HepG2 (cell line): ENCODE results near the gene SLC6A8. TPM values are rescaled to one million over a fixed set of nuclear protein-coding genes. Genes with fewer than 3 reads are reported as not detected.

Experiments used
- AGO2 ChIP-seq: fragments of 200-400 bp; formaldehyde crosslinking; optimal IDR thresholded peaks from 2 replicates; pipeline ENCODE3; 2017; ENCODE audit warnings: mild to moderate bottlenecking, low read depth, low read length, moderate library complexity
- BRD4 ChIP-seq: sonication (generic); formaldehyde crosslinking; IDR thresholded peaks from 2 replicates; pipeline ENCODE4 v1.4.0; 2020; ENCODE audit warnings: missing genetic modification reagents
- DR1 ChIP-seq: sonication (generic); formaldehyde crosslinking; IDR thresholded peaks from 2 replicates; pipeline ENCODE4 v1.8.0; 2021; ENCODE audit warnings: mild to moderate bottlenecking, missing genetic modification reagents, inconsistent platforms
- KLF12 ChIP-seq: sonication (generic); formaldehyde crosslinking; IDR thresholded peaks from 2 replicates; pipeline ENCODE4 v1.4.0; 2020; ENCODE audit warnings: missing genetic modification reagents, borderline replicate concordance
- MYC ChIP-seq: sonication (generic); formaldehyde crosslinking; IDR thresholded peaks from 2 replicates; pipeline ENCODE4 v1.9.0; 2021; ENCODE audit warnings: missing genetic modification reagents, borderline replicate concordance
- RARG ChIP-seq: sonication (generic); formaldehyde crosslinking; IDR thresholded peaks from 2 replicates; pipeline ENCODE4 v1.4.0; 2020; ENCODE audit warnings: low read depth, mild to moderate bottlenecking, missing genetic modification reagents
- REPIN1 ChIP-seq: sonication (generic); formaldehyde crosslinking; IDR thresholded peaks from 2 replicates; pipeline ENCODE4 v1.8.0; 2022; ENCODE audit warnings: missing genetic modification reagents, low read depth, mild to moderate bottlenecking, borderline replicate concordance
- RFXAP ChIP-seq: sonication (generic); formaldehyde crosslinking; IDR thresholded peaks from 2 replicates; pipeline ENCODE4 v1.4.0; 2020; ENCODE audit warnings: missing genetic modification reagents, borderline replicate concordance
- SAP130 ChIP-seq: IDR thresholded peaks from 2 replicates; pipeline ENCODE4 v1.6.1; 2016; ENCODE audit warnings: low read depth
- ZNF17 ChIP-seq: sonication (generic); formaldehyde crosslinking; IDR thresholded peaks from 2 replicates; pipeline ENCODE4 v1.5.0; 2020; ENCODE audit warnings: mild to moderate bottlenecking, missing genetic modification reagents
- ZNF331 ChIP-seq: sonication (generic); formaldehyde crosslinking; IDR thresholded peaks from 2 replicates; pipeline ENCODE4 v1.4.0; 2020; ENCODE audit warnings: missing genetic modification reagents
- ZNF660 ChIP-seq: sonication (generic); formaldehyde crosslinking; IDR thresholded peaks from 2 replicates; pipeline ENCODE4 v1.5.1; 2020; ENCODE audit warnings: mild to moderate bottlenecking, low read depth, missing genetic modification reagents, borderline replicate concordance
- polyA plus RNA-seq, 8 experiments: library from polyadenylated mRNA; depleted of rRNA in 3 of 8; stranded (reverse) in 7 of 8; unstranded in 1 of 8; fragments of >200 nt; fragmentation: Illumina TruSeq in 4 of 8; extraction: Trizol in 4 of 8; gene quantifications; 2 replicates each; pipeline versions ENCODE4 v1.2.1 to v1.2.3, GENCODE V29; 2011 to 2016; ENCODE audit warnings: low read depth in 4 of 8, missing spikeins in 1 of 8, mixed read lengths in 1 of 8; ENCODE audit not compliant: insufficient read depth in 1 of 8
- total RNA-seq, 5 experiments: library from RNA; depleted of rRNA; stranded (reverse); fragments of >200 nt; fragmentation: Illumina TruSeq; extraction: Trizol; gene quantifications; 2 replicates each; pipeline ENCODE4 v1.2.3, GENCODE V29; 2016; ENCODE audit warnings: low read depth in 1 of 5
- TF ChIP-seq, protein P1 (sequence below), 2 experiments: sonication (generic) in 1 of 2; formaldehyde crosslinking in 1 of 2; IDR thresholded peaks; 2 replicates each; pipeline versions ENCODE4 v1.4.0 to v1.6.1; 2018 to 2020; ENCODE audit warnings: missing genetic modification reagents in 2 of 2, borderline replicate concordance in 1 of 2, low read depth in 1 of 2, mild to moderate bottlenecking in 1 of 2, missing biosample characterization in 1 of 2
- TF ChIP-seq, protein P2 (sequence below): IDR thresholded peaks from 2 replicates; pipeline ENCODE4 v1.6.1; 2016
- TF ChIP-seq, protein P3 (sequence below): sonication (generic); formaldehyde crosslinking; IDR thresholded peaks from 2 replicates; pipeline ENCODE4 v1.5.0; 2020; ENCODE audit warnings: mild to moderate bottlenecking, missing genetic modification reagents, moderate library complexity
- TF ChIP-seq, protein P4 (sequence below): sonication (generic); formaldehyde crosslinking; IDR thresholded peaks from 2 replicates; pipeline ENCODE4 v1.4.0; 2020; ENCODE audit warnings: missing genetic modification reagents, mild to moderate bottlenecking, borderline replicate concordance
- TF ChIP-seq, protein P5 (sequence below): sonication (generic); formaldehyde crosslinking; IDR thresholded peaks from 2 replicates; pipeline ENCODE4 v1.8.1; 2023; ENCODE audit warnings: mild to moderate bottlenecking, missing genetic modification reagents

The SLC6A8 gene
- total and polyA plus RNA-seq, 2 of the 13 experiments (the other 11 are each of a cell fraction or from before 2014, with no cell fraction given), result 13.9 to 176 TPM

DNA sequence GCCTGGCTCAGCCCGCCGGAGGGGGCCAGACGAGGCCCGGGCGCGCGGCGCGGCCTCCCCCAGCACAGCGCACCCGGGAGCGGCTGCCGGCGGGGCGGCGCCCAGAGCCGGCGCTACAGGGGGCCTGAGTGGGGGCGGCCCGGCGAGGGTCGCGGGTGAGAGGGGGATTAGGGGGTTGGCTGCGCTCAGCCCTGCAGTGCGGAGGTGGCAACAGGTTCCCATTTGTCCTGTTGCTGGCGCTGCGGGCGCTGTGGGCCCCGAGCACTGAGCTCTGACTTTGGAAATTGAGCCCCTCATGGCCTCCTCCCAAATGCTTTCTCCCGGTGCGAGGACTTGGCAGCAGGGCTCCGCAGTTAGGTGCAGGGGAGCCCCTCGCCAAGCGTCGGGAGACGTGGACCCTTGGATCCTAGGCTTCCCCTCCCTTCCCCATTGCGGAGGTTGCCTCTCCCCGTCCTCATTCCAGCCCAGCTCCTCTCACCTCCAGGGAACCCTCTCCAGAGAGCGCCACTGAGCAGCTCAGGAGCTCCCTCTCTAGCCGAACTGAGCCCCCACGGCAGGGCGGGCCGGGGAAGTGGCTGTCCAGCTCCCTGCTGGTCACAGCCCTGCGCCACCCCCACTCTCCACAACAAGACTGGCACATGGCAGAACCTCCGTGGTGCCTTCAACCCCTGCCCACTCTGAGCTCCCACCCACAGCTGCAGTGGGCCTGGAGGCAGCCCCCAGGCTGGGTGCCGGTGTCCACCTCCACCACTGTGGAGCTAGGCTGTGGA is 43.2 kb upstream of the SLC6A8 start (continued):
- TF ChIP-seq, protein P1, sequence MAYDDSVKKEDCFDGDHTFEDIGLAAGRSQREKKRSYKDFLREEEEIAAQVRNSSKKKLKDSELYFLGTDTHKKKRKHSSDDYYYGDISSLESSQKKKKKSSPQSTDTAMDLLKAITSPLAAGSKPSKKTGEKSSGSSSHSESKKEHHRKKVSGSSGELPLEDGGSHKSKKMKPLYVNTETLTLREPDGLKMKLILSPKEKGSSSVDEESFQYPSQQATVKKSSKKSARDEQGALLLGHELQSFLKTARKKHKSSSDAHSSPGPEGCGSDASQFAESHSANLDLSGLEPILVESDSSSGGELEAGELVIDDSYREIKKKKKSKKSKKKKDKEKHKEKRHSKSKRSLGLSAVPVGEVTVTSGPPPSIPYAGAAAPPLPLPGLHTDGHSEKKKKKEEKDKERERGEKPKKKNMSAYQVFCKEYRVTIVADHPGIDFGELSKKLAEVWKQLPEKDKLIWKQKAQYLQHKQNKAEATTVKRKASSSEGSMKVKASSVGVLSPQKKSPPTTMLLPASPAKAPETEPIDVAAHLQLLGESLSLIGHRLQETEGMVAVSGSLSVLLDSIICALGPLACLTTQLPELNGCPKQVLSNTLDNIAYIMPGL (CRISPR knock-in tag; IDR thresholded peaks at IDR 0.05; ENCODE audit: borderline replicate concordance in 1 of 2, low read depth in 1 of 2), result peak in 1 of 2 experiments; percentile 41; a peak in 2 of 4 replicates
- TF ChIP-seq BRD4 (CRISPR knock-in tag), result peak; percentile 36; the same call in 1 of the 2 replicates
- TF ChIP-seq ZNF331 (CRISPR knock-in tag), result no peak
- peak; percentile 58 for TF ChIP-seq AGO2
- TF ChIP-seq, protein P2, sequence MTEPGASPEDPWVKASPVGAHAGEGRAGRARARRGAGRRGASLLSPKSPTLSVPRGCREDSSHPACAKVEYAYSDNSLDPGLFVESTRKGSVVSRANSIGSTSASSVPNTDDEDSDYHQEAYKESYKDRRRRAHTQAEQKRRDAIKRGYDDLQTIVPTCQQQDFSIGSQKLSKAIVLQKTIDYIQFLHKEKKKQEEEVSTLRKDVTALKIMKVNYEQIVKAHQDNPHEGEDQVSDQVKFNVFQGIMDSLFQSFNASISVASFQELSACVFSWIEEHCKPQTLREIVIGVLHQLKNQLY, result no peak
- TF ChIP-seq, protein P3, sequence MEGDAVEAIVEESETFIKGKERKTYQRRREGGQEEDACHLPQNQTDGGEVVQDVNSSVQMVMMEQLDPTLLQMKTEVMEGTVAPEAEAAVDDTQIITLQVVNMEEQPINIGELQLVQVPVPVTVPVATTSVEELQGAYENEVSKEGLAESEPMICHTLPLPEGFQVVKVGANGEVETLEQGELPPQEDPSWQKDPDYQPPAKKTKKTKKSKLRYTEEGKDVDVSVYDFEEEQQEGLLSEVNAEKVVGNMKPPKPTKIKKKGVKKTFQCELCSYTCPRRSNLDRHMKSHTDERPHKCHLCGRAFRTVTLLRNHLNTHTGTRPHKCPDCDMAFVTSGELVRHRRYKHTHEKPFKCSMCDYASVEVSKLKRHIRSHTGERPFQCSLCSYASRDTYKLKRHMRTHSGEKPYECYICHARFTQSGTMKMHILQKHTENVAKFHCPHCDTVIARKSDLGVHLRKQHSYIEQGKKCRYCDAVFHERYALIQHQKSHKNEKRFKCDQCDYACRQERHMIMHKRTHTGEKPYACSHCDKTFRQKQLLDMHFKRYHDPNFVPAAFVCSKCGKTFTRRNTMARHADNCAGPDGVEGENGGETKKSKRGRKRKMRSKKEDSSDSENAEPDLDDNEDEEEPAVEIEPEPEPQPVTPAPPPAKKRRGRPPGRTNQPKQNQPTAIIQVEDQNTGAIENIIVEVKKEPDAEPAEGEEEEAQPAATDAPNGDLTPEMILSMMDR (CRISPR knock-in tag), result peak; percentile 59
- no peak; the same call in 1 of the 2 replicates for TF ChIP-seq RFXAP
- TF ChIP-seq RARG (CRISPR knock-in tag), result no peak
- TF ChIP-seq REPIN1, result 0 out of 2 replicates have a peak, but pooled peaks have one; percentile 21
- 0 out of 2 replicates have a peak, but pooled peaks have one; percentile 44 for TF ChIP-seq KLF12 (CRISPR knock-in tag)
- no peak for TF ChIP-seq ZNF17
- TF ChIP-seq SAP130 (CRISPR knock-in tag), result peak; percentile 29; the same call in 1 of the 2 replicates
- TF ChIP-seq, protein P4, sequence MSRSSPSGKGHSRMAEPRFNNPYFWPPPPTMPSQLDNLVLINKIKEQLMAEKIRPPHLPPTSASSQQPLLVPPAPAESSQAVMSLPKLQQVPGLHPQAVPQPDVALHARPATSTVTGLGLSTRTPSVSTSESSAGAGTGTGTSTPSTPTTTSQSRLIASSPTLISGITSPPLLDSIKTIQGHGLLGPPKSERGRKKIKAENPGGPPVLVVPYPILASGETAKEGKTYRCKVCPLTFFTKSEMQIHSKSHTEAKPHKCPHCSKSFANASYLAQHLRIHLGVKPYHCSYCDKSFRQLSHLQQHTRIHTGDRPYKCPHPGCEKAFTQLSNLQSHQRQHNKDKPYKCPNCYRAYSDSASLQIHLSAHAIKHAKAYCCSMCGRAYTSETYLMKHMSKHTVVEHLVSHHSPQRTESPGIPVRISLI, result no peak
- no peak for TF ChIP-seq ZNF660 (CRISPR knock-in tag)
- 0 out of 2 replicates have a peak, but pooled peaks have one; percentile 27 for TF ChIP-seq DR1 (CRISPR knock-in tag)
- TF ChIP-seq MYC (CRISPR knock-in tag), result peak; percentile 51; the same call in 1 of the 2 replicates
- TF ChIP-seq, protein P5, sequence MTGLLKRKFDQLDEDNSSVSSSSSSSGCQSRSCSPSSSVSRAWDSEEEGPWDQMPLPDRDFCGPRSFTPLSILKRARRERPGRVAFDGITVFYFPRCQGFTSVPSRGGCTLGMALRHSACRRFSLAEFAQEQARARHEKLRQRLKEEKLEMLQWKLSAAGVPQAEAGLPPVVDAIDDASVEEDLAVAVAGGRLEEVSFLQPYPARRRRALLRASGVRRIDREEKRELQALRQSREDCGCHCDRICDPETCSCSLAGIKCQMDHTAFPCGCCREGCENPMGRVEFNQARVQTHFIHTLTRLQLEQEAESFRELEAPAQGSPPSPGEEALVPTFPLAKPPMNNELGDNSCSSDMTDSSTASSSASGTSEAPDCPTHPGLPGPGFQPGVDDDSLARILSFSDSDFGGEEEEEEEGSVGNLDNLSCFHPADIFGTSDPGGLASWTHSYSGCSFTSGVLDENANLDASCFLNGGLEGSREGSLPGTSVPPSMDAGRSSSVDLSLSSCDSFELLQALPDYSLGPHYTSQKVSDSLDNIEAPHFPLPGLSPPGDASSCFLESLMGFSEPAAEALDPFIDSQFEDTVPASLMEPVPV, result no peak
